ENCODE measurements around the gene ZMYND12. TPM values are rescaled to one million over a fixed set of nuclear protein-coding genes. Genes with fewer than 3 reads are reported as not detected.

ZMYND12 gene
- total RNA-seq, 8 experiments from 2014 or later, result 0.71 to 3.5 (median 1.5) TPM; not detected in 1

DNA sequence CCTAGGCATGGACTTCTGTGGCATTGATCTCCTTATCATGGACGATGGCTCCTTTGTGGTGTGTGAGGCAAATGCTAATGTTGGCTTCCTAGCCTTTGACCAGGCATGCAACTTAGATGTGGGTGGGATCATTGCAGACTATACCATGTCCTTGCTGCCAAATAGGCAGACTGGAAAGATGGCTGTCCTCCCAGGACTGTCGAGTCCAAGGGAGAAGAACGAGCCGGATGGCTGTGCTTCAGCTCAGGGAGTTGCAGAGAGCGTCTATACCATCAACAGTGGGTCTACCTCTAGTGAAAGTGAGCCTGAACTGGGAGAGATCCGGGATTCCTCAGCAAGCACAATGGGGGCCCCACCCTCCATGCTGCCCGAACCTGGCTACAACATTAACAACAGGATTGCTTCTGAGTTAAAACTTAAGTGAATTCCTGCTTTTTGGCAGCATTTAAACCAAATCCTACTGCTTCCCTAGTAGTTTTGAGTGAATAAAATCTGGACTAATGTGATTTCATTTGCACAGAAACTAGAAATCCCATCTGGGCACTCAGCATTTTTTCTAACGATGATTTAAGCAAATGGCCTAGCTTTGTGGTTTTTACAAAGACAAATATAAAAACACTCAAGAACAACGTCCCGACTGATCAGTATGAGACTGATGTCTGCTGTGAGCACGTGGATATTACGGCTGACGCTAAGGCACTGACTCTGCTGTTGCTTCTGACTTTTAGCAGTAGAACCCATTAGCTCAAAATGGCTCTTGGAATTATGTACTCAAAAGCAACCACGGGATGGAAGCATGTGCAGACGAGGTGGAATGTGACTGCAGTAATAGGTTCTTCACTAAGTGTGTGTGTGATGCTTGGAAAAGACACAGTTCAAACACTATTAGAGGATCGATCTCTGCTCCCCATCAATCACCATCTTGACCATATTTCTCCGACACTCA is 41.0 kb downstream of the ZMYND12 start:
- peak in 5 of 8 experiments; percentile 49 to 70 (median 53) for ATAC-seq (replicated peaks in 6 of 8)
- WGBS, 10 experiments, result 23 to 87% (median 84%) methylated on average over 2 to 17 of the region's 17 CpGs; no CpG with 5 or more reads in 1 of the 10 experiments
- in situ Hi-C loops (cut with MboI; ENCODE audit: low pct_unique_long_range_greater_than_20kb in 2 of 9, low sequenced_read_pairs in 9 of 9, unreplicated experiment in 9 of 9), result no loop called here
- peak overlapping the region in 1 of 2 donors; percentile 57 for H3K27ac ChIP-seq
- no peak overlapping the region for H3K4me3 ChIP-seq
- peaks cover 0 to 28% of the 10 kb centered on the region in 2 donors for H3K4me1 ChIP-seq (replicated peaks in 1 of 2)

DNA sequence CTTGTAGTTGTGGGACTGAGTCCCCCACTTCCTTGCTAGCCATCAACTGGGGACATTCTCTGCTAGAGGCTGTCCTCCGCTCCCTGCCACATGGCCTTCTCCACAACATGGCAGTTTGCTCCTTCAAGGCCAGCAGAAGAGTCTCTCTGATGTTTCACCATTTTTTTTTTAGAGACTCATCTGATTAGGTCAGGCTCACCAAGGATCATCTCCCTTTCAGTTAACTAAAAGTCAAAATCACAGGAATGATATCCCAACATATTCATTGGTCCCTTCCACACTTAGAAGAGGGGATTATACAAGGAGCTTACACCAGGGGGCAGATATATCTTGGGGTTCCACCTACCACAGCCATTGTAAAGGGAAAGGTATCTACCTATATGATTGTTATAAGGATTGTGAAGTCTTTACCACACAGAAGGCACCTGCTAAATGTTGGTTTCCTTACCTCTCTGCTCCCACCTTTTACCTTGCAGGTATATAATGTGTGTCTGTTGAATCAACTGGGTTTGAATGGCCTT is 51.9 kb downstream of the ZMYND12 start:
- in situ Hi-C loops (cut with MboI; ENCODE audit: low pct_unique_long_range_greater_than_20kb in 2 of 9, low sequenced_read_pairs in 9 of 9, unreplicated experiment in 9 of 9), result no loop called here
- no peak for ATAC-seq (replicated peaks in 6 of 8)
- Histone ChIP-seq H3K27ac (no peak overlapping the region), H3K4me1 (replicated peaks in 1 of 2) (no peaks in the 10 kb centered on the region), H3K4me3 (no peak overlapping the region)
- 17 to 100% (median 100%) methylated on average over 1 of the region's 1 CpG; no CpG with 5 or more reads in 5 of the 10 experiments for WGBS, 10 experiments

DNA sequence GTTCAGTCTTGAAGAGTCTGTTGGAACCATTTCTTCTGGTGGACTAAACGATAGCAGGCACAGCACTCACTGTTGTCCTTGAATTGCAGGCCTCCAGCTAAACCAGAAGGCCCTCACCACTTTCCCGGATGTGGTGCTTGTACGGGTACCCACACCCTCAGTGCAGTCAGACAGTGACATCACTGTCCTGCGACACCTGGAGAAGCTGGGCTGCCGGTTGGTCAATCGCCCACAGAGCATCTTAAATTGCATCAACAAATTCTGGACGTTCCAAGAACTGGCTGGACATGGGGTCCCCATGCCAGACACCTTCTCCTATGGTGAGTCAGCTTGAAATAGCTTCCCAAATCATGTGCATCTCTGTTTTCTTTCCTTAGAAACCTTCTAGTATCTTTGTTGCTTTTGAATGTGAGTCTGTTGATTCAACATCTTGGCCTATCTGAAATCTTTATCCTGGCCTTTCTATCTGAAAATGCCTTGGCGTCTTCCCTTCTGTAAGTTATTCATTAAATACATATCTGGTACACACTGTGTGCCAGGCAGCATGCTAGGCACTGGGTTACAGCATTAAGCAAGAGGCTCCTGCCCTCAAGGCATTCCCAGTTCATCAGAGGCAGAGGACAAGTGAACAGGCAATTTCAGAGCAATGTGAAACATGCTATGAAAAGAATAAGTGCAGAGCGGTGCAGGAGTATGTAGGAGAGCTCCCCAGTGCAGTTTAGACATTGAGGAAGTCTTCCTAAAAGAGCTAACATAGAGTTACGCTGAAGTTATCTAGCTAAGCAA is 56.3 kb downstream of the ZMYND12 start:
- ATAC-seq (replicated peaks in 6 of 8), result no peak
- Histone ChIP-seq H3K4me3 (no peak overlapping the region), H3K27ac (no peak overlapping the region), H3K4me1 (replicated peaks in 1 of 2) (no peaks in the 10 kb centered on the region)
- WGBS, 10 experiments, result 29 to 100% (median 82%) methylated on average over 1 to 7 of the region's 10 CpGs; no CpG with 5 or more reads in 1 of the 10 experiments
- in situ Hi-C loops (cut with MboI; ENCODE audit: low pct_unique_long_range_greater_than_20kb in 2 of 9, low sequenced_read_pairs in 9 of 9, unreplicated experiment in 9 of 9), result no loop called here

DNA sequence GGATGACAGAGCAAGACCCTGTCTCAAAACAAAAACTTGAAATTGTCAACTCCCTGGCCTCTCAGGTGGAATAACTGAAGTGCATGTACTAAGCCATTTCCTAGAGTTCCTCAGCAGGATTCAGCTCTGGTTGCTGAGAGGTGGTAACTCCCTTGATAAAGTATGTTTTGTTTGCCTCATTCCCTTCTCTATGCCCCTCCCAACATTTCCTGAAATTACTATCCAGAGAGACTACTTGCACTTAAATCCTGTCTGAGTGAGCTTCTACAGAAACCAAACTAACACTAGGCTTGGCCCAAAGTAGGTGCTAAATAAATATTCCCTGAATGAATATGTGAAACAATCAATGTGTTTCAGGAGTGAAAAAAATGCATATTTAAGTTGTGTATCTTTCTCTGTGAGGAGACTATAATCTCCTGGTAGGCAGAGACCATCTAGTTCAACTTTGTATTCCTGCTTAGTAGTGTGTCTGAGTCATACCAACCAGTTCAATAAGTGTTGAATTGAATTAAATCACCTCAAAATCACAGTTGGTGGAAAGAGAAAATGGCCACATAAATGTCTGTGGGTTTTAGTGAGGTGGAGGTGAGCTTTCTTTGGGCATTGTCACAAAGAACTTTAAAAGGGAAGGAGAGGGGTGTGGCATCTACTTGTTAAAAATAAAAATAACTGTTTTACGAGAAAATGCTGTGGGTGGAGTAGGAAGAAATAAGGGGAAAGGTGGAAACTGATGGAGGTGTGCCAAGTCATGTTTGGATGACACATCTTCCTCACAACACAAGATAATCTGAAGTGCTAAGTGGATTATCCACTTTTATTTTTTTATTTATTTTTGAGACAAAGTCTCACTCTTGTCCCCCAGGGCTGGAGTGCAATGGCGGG is 62.6 kb downstream of the ZMYND12 start:
- 0 to 100% (median 91%) methylated on average over 1 to 2 of the region's 2 CpGs; no CpG with 5 or more reads in 1 of the 10 experiments for WGBS, 10 experiments
- in situ Hi-C loops (cut with MboI; ENCODE audit: low pct_unique_long_range_greater_than_20kb in 2 of 9, low sequenced_read_pairs in 9 of 9, unreplicated experiment in 9 of 9), result no loop called here
- H3K4me3 ChIP-seq, result no peak overlapping the region
- peak in 2 of 8 experiments; percentile 64 to 84 for ATAC-seq (replicated peaks in 6 of 8)
- H3K27ac ChIP-seq, result no peak overlapping the region
- no peaks in the 10 kb centered on the region for H3K4me1 ChIP-seq (replicated peaks in 1 of 2)

DNA sequence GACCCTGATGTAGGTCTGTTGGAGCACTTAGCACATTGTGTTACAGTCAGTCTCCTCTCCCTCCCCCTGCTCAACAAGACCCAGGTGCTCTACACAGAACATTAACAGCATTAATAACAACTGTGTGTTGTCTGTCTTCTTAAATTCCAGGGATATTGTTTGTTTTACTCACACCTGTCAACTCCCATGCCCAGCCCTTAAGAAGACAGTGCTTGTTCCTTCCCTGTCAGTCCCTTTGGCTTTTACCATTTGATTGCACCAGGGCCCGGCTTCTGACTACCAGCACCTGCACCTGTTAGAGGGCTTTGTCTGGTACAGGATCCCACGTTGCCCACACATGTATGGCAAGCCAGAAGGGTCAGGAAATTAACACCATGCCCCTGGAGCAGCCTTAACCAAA is 63.6 kb downstream of the ZMYND12 start:
- WGBS, 10 experiments, result 16 to 65% (median 48%) methylated on average over 1 to 2 of the region's 2 CpGs; no CpG with 5 or more reads in 5 of the 10 experiments

DNA sequence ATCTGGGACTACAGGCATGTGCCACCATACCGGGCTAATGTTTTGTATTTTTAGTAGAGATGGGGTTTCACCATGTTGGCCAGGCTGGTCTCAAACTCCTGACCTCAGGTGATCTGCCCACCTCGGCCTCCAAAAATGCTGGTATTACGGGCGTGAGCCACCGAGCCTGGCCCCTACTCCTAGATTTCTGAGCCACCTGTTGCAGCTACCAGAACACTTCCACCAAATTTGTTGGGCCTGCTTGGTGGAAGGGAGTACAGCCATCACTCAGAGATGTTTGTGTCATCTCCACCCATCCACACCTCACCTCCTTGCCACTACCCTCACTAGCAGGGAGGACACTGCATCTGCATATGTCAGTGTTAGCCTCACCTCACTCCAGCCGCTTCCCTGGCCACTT is 69.8 kb downstream of the ZMYND12 start:
- ATAC-seq (replicated peaks in 6 of 8), result no peak
- 44 to 86% (median 74%) methylated on average over 1 to 6 of the region's 6 CpGs; no CpG with 5 or more reads in 4 of the 10 experiments for WGBS, 10 experiments
- H3K4me1 ChIP-seq (replicated peaks in 1 of 2), result peaks cover 6 to 9% of the 10 kb centered on the region in 2 donors
- no peak overlapping the region for H3K27ac ChIP-seq
- H3K4me3 ChIP-seq, result no peak overlapping the region
- in situ Hi-C loops (cut with MboI; ENCODE audit: low pct_unique_long_range_greater_than_20kb in 2 of 9, low sequenced_read_pairs in 9 of 9, unreplicated experiment in 9 of 9), result no loop called here

More for the DNA sequence above, 63.6 kb downstream of the ZMYND12 start:
- H3K4me3 ChIP-seq, result no peak overlapping the region
- H3K27ac ChIP-seq, result no peak overlapping the region
- in situ Hi-C loops (cut with MboI; ENCODE audit: low pct_unique_long_range_greater_than_20kb in 2 of 9, low sequenced_read_pairs in 9 of 9, unreplicated experiment in 9 of 9), result no loop called here
- no peaks in the 10 kb centered on the region for H3K4me1 ChIP-seq (replicated peaks in 1 of 2)
- no peak for ATAC-seq (replicated peaks in 6 of 8)

DNA sequence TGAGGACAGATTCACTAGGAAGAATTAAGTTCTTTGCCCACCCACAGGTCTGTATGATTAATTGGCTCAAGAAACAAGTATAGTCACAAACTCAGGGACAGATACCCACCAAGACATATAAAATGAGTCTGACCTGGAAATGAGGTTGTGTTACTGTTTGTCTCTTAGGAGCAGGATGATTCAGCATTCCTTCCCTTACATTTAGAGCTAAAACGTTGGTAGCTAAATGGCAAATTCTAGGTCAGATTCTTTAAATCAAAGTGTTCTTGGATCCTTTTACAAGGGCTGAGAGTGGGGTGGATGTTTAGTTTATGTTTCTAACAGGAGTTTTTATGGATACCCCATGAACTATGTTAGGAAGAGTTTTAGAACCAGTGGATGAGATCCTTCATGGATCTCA is 70.5 kb downstream of the ZMYND12 start:
- no peak for ATAC-seq (replicated peaks in 6 of 8)
- in situ Hi-C loops (cut with MboI; ENCODE audit: low pct_unique_long_range_greater_than_20kb in 2 of 9, low sequenced_read_pairs in 9 of 9, unreplicated experiment in 9 of 9), result no loop called here
- Histone ChIP-seq H3K4me3 (no peak overlapping the region), H3K4me1 (replicated peaks in 1 of 2) (peaks cover 6 to 9% of the 10 kb centered on the region in 2 donors), H3K27ac (no peak overlapping the region)
- 0 to 63% (median 25%) methylated on average over 1 of the region's 1 CpG; no CpG with 5 or more reads in 3 of the 10 experiments for WGBS, 10 experiments

DNA sequence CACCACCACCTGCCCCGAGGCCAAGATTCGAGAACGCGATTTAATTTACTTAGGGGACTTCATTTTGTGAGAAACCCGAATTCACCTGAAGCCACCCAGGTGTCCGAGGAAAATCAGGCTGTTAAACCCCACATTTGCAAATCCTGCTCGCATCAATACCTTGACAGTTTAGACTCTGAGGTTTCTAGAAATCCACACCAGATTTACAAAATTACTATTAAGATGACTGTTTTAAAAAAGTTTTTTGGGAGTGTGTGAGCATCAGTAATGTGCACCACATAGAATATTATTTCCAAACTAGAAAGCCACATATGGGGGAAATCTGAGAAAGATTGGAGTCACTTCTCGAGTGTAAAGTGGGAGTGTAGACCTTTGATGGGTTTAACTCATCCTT is 74.5 kb downstream of the ZMYND12 start:
- Histone ChIP-seq H3K27ac (no peak overlapping the region), H3K4me3 (peak overlapping the region; percentile 59 to 95 (median 65)), H3K4me1 (replicated peaks in 1 of 2) (peaks cover 6 to 13% of the 10 kb centered on the region in 2 donors)
- 0 to 40% (median 12%) methylated on average over 1 to 8 of the region's 8 CpGs; no CpG with 5 or more reads in 1 of the 10 experiments for WGBS, 10 experiments
- ATAC-seq (replicated peaks in 6 of 8), result no peak
- in situ Hi-C loops (cut with MboI; ENCODE audit: low pct_unique_long_range_greater_than_20kb in 2 of 9, low sequenced_read_pairs in 9 of 9, unreplicated experiment in 9 of 9), result no loop called here

DNA sequence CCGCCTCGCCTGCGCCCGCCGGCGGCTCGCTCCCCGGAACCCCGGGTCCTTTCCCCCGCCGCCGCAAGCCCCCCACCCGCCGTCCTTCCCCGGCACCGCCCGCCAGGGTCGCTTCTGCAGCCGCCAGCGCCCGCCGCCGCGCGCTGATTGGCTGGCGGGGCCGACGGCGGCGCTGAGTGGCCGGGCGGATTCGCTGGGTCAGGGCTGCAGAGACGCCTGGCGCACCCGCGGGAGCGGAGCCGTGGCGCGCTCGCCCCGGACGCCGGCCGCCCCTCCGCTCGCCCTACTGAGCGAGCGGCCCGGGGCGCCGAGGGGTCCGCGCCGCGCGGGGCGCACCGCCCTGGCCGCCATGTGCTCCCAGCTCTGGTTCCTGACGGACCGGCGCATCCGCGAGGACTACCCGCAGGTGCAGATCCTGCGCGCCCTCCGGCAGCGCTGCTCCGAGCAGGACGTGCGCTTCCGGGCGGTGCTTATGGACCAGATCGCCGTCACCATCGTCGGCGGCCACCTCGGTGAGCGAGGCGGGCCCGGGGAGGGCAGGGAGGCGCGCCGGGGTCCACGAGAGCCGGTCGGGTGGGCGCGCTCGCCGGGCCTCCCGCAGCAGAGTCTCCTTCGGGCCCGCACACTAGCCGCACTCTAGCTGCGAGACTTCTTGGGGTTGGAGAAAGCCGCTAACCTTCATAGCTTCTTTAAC is 75.1 kb downstream of the ZMYND12 start, which contains the start of gene RIMKLA:
TSS of gene RIMKLA (plus strand) at position 207 of the 694 bp plus-strand sequence. CDS start at position 350, 143 bp downstream.
- in situ Hi-C loops (cut with MboI; ENCODE audit: low pct_unique_long_range_greater_than_20kb in 2 of 9, low sequenced_read_pairs in 9 of 9, unreplicated experiment in 9 of 9), result no loop called here
- ATAC-seq (replicated peaks in 6 of 8), result peak; percentile 94 to 97 (median 96)
- whole genome bisulfite sequencing, 10 experiments, result 0 to 1% (median 0%) methylated on average over 1 to 12 of the region's 101 CpGs; no CpG with 5 or more reads in 5 of the 10 experiments
- H3K4me3 ChIP-seq, result peak within 1 kb of the TSS; percentile 59 to 95 (median 65)
- H3K27ac ChIP-seq, result peak within 1 kb of the TSS; percentile 51 to 70
- H3K4me1 ChIP-seq (replicated peaks in 1 of 2), result peaks cover 6 to 13% of the 10 kb centered on the region in 2 donors

All from motor neuron (in vitro differentiated cells).